ENCODE data around the gene MLLT6. TPM values are rescaled to one million over a fixed set of nuclear protein-coding genes. Genes with fewer than 3 reads are reported as not detected.

MLLT6 gene
- total RNA-seq, 1 experiment from 2014 or later: 72.5 TPM

- H3K9me3 ChIP-seq: no peaks in the 10 kb centered on the region
- intact Hi-C loops (cut with micrococcal nuclease; ENCODE audit: unreplicated experiment): loop anchor here (1.0 kb wide), 1 partner anchor 58 kb away; no protein-coding TSS in a partner anchor
- H3K4me1 ChIP-seq: peaks cover 15% of the 10 kb centered on the region
- no peaks in the 10 kb centered on the region for H3K27me3 ChIP-seq (replicated peaks; ENCODE audit: control insufficient read depth, insufficient read depth, low read length)
- H3K4me1 Mint-ChIP-seq (ENCODE audit: low read depth, unreplicated experiment): peaks cover 6% of the 10 kb centered on the region
- H3K4me3 ChIP-seq (ENCODE audit: low read depth, low read length): no peak overlapping the region
- H3K9me3 Mint-ChIP-seq (ENCODE audit: unreplicated experiment): no peaks in the 10 kb centered on the region
- peak in 1 of 2 experiments; percentile 77 for DNase-seq
- H3K36me3 Mint-ChIP-seq (ENCODE audit: insufficient read depth, unreplicated experiment): peaks cover 94% of the 10 kb centered on the region
- ChIA-PET POLR2A (interaction anchor here (0.6 to 0.7 kb wide), 2 partner anchors 28 to 177 kb away, joined by 3 to 7 read pairs; no protein-coding TSS in a partner anchor), CTCF (interaction anchor here (0.6 to 1.9 kb wide), 25 partner anchors 9 to 1067 kb away, joined by 3 to 19 read pairs (median 4); partner anchors contain the start of genes CWC25, LASP1 and PIP4K2B)
- peak; percentile 93 to 97 for TF ChIP-seq CTCF (IDR thresholded peaks at IDR 0.05; ENCODE audit: insufficient read depth in 1 of 2, low read depth in 1 of 2, low read length in 1 of 2, severe bottlenecking in 1 of 2, unreplicated experiment in 1 of 2)
- peak overlapping the region; percentile 34 for H3K27ac Mint-ChIP-seq (ENCODE audit: unreplicated experiment)
- H3K36me3 ChIP-seq (ENCODE audit: control insufficient read depth, insufficient read depth, low read length): peaks cover 3% of the 10 kb centered on the region
- BruUV-seq (replicated peaks): TSS peak; percentile 68
- no peaks in the 10 kb centered on the region for H3K27me3 Mint-ChIP-seq (ENCODE audit: insufficient read depth, unreplicated experiment)
- no peak overlapping the region for H3K4me3 Mint-ChIP-seq (ENCODE audit: unreplicated experiment)
Measured at GRCh38 chr17:38735161-38735997, 30.3 kb downstream of the MLLT6 start.

- peaks cover 7% of the 10 kb centered on the region for H3K4me1 Mint-ChIP-seq (ENCODE audit: low read depth, unreplicated experiment)
- H3K27me3 Mint-ChIP-seq (ENCODE audit: insufficient read depth, unreplicated experiment): no peaks in the 10 kb centered on the region
- intact Hi-C loops (cut with micrococcal nuclease; ENCODE audit: unreplicated experiment): no loop called here
- no peaks in the 10 kb centered on the region for H3K9me3 Mint-ChIP-seq (ENCODE audit: unreplicated experiment)
- DNase-seq: no peak
- TF ChIP-seq CTCF (IDR thresholded peaks at IDR 0.05; ENCODE audit: insufficient read depth in 1 of 2, low read depth in 1 of 2, low read length in 1 of 2, severe bottlenecking in 1 of 2, unreplicated experiment in 1 of 2): no peak
- no peaks in the 10 kb centered on the region for H3K27me3 ChIP-seq (replicated peaks; ENCODE audit: control insufficient read depth, insufficient read depth, low read length)
- no TSS peak for BruUV-seq (replicated peaks)
- H3K4me3 Mint-ChIP-seq (ENCODE audit: unreplicated experiment): no peak overlapping the region
- peaks cover 80% of the 10 kb centered on the region for H3K36me3 Mint-ChIP-seq (ENCODE audit: insufficient read depth, unreplicated experiment)
- H3K36me3 ChIP-seq (ENCODE audit: control insufficient read depth, insufficient read depth, low read length): peaks cover 3% of the 10 kb centered on the region
- no peak overlapping the region for H3K4me3 ChIP-seq (ENCODE audit: low read depth, low read length)
- CTCF ChIA-PET: no interaction called here
- peaks cover 7% of the 10 kb centered on the region for H3K4me1 ChIP-seq
- no peak overlapping the region for H3K27ac Mint-ChIP-seq (ENCODE audit: unreplicated experiment)
- POLR2A ChIA-PET: no interaction called here
- H3K9me3 ChIP-seq: no peaks in the 10 kb centered on the region
Measured at GRCh38 chr17:38738007-38738662, 33.1 kb downstream of the MLLT6 start.

- Histone ChIP-seq H3K4me3 (ENCODE audit: low read depth, low read length) (no peak overlapping the region), H3K4me1 (peaks cover 6% of the 10 kb centered on the region), H3K9me3 (no peaks in the 10 kb centered on the region), H3K36me3 (ENCODE audit: control insufficient read depth, insufficient read depth, low read length) (peaks cover 3% of the 10 kb centered on the region), H3K27me3 (replicated peaks; ENCODE audit: control insufficient read depth, insufficient read depth, low read length) (no peaks in the 10 kb centered on the region)
- no peak for TF ChIP-seq CTCF (IDR thresholded peaks at IDR 0.05; ENCODE audit: insufficient read depth in 1 of 2, low read depth in 1 of 2, low read length in 1 of 2, severe bottlenecking in 1 of 2, unreplicated experiment in 1 of 2)
- Mint-ChIP-seq H3K4me3 (ENCODE audit: unreplicated experiment) (no peak overlapping the region), H3K9me3 (ENCODE audit: unreplicated experiment) (no peaks in the 10 kb centered on the region), H3K36me3 (ENCODE audit: insufficient read depth, unreplicated experiment) (peaks cover 75% of the 10 kb centered on the region), H3K4me1 (ENCODE audit: low read depth, unreplicated experiment) (peaks cover 11% of the 10 kb centered on the region), H3K27ac (ENCODE audit: unreplicated experiment) (no peak overlapping the region), H3K27me3 (ENCODE audit: insufficient read depth, unreplicated experiment) (no peaks in the 10 kb centered on the region)
- intact Hi-C loops (cut with micrococcal nuclease; ENCODE audit: unreplicated experiment): no loop called here
- no TSS peak for BruUV-seq (replicated peaks)
- no peak for DNase-seq
- ChIA-PET POLR2A (no interaction called here), CTCF (no interaction called here)
Measured at GRCh38 chr17:38738686-38739085, 33.6 kb downstream of the MLLT6 start.

Data from Caco-2 (cell line).